HG02588 (cell line): ENCODE measurements around the gene TMEM61.

Experiments
- ATAC-seq: cut with Tn5 transposase; IDR thresholded peaks from one replicate; pipeline ENCODE4 v1.9.1; 2021; ENCODE audit warnings: mild to moderate bottlenecking, moderate library complexity; ENCODE audit not compliant: unreplicated experiment

The TMEM61 gene

DNA sequence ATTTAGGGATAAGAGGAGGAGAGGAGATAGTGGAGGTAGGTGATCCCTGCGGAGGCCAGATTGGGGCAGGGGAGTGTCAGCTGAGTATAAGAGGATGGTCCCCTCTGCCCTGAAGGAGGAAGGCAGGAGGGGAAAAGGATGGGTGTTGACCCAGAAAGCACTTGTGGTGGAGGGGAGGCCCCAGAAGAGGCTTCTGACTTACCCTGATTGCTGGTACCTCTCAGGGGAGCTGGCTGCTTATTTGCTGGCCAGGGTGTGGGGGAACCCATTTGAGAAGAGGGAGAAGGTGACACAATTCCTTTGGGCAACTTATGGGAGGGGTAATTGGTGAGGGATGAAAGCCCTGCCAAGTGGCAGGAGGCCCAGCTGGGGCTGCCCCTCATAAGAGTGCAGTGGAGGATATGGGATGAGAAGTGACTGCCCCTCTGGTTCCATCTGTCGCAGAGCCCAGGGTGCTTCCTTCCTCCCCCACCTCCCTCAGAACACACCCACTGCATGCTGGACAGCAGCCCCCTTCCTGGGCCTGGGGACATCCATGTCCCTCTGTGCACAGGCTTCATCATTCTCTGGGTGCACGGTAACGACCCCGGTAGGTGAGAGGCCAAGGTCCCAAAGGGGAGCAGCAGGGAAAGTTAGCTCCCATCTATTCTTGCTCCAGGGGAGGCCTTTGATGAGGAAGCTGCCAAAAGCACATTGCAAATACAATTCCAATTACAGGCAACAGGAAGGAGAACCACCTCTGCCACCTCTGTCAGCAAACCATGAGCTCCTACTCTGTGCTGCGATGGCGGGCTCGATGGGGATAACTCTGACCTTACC lies 57.5 kb downstream of the TMEM61 start:
- ATAC-seq, result no peak

GRCh38 chr1:55038552-55038838 lies 58.1 kb downstream of the TMEM61 start:
- ATAC-seq, result no peak

GRCh38 chr1:55038974-55039341 lies 58.5 kb downstream of the TMEM61 start:
- no peak for ATAC-seq

DNA sequence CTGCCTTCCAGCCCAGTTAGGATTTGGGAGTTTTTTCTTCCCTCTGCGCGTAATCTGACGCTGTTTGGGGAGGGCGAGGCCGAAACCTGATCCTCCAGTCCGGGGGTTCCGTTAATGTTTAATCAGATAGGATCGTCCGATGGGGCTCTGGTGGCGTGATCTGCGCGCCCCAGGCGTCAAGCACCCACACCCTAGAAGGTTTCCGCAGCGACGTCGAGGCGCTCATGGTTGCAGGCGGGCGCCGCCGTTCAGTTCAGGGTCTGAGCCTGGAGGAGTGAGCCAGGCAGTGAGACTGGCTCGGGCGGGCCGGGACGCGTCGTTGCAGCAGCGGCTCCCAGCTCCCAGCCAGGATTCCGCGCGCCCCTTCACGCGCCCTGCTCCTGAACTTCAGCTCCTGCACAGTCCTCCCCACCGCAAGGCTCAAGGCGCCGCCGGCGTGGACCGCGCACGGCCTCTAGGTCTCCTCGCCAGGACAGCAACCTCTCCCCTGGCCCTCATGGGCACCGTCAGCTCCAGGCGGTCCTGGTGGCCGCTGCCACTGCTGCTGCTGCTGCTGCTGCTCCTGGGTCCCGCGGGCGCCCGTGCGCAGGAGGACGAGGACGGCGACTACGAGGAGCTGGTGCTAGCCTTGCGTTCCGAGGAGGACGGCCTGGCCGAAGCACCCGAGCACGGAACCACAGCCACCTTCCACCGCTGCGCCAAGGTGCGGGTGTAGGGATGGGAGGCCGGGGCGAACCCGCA lies 59.1 kb downstream of the TMEM61 start, which contains the start of gene PCSK9:
Gene PCSK9 (plus strand): TSS at position 207 of the 741 bp plus-strand sequence. CDS start 290 bp downstream, at position 497.
- no peak for ATAC-seq

DNA sequence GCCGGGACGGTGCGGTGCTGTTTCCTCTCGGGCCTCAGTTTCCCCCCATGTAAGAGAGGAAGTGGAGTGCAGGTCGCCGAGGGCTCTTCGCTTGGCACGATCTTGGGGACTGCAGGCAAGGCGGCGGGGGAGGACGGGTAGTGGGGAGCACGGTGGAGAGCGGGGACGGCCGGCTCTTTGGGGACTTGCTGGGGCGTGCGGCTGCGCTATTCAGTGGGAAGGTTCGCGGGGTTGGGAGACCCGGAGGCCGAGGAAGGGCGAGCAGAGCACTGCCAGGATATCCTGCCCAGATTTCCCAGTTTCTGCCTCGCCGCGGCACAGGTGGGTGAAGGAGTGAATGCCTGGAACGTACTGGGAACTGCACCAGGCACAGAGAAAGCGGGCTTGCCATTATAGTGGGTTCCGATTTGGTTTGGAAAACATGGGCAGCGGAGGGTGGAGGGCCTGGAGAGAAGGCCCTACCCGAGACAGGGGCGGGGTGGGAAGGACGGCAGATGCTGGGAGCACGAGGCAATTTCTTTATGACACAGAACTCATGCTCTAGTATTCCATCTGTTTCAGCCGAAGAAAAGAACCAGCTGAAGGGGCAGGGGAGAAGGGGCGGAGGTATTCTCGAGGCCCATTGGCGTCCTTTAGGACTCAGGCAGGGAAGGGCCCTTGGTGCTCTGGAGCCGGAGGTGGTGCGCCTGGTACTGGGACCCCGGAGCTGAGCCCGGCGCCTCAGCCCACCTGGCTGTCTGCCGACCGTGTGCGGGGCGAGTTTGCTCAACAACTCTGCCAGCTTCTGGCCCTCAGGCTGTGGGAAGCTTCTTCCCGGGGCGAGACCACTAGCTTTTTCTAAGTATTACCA lies 59.9 kb downstream of the TMEM61 start:
- ATAC-seq, result no peak

- no peak for ATAC-seq
These were observed 60.6 kb downstream of the TMEM61 start for GRCh38 chr1:55040933-55041494.

DNA sequence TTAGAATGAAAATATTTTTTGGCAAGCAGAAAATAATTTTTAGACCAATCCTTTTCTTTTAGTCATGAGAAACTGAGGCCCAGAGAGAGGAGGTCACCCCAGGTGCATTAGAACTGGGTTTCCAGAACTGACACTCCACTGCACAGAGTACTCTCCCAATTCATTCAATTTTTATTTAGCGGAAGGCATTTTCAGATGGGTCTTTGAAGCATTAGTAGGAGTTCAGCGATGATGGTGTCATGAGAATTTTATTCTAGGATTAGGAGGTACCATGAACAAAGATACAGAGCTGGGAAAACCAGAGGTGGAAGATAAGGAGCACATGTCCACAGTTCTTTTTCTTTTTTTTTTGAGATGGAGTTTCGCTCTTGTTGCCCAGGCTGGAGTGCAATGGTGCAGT lies 61.2 kb downstream of the TMEM61 start:
- ATAC-seq, result no peak
